WTC11 (cell line): ENCODE results near the gene SYT15.
"Not testable (repeated sequence)": the region's sequence is repeated elsewhere in the genome, so short reads cannot be mapped to it uniquely, and the experiment has no call there.

ENCODE experiments used
- ATF3 ChIP-seq: sonication (generic); formaldehyde crosslinking; conservative IDR thresholded peaks from 2 replicates; pipeline ENCODE4 v1.8.1; 2022; ENCODE audit warnings: mild to moderate bottlenecking, missing genetic modification reagents
- CREM ChIP-seq: sonication (generic); formaldehyde crosslinking; IDR thresholded peaks from 2 replicates; pipeline ENCODE4 v1.8.1; 2022; ENCODE audit warnings: mild to moderate bottlenecking, missing genetic modification reagents, moderate library complexity

GRCh38 chr10:46630816-46631215 lies 51.9 kb downstream of the SYT15 start:
- not testable (repeated sequence) for TF ChIP-seq ATF3; CREM (CRISPR knock-in tag)
